Neuronal stem cell (in vitro differentiated cells): ENCODE data around the gene MT1H.

Source experiments
- DNase-seq: peaks from one replicate; pipeline ENCODE4 v3.0.0-alpha.2; 2013; ENCODE audit warnings: low spot score
- H2AFZ ChIP-seq: one replicate; pipeline ENCODE4 v1.6.1; 2013; ENCODE audit warnings: mild to moderate bottlenecking, low read length, inconsistent platforms
- H2AK5ac ChIP-seq: 2 replicates; pipeline ENCODE4 v1.6.1; 2013; ENCODE audit warnings: low read depth, mild to moderate bottlenecking, inconsistent platforms, low read length, moderate library complexity, mixed read lengths
- H2BK120ac ChIP-seq: 2 replicates; pipeline ENCODE4 v1.6.1; 2013; ENCODE audit warnings: low read depth, mild to moderate bottlenecking, inconsistent platforms, low read length, moderate library complexity, mixed read lengths
- H2BK12ac ChIP-seq: one replicate; pipeline ENCODE4 v1.6.1; 2013; ENCODE audit warnings: low read length, inconsistent platforms
- H2BK15ac ChIP-seq: 2 replicates; pipeline ENCODE4 v1.6.1; 2013; ENCODE audit warnings: mild to moderate bottlenecking, low read length, inconsistent platforms, mixed read lengths
- H2BK5ac ChIP-seq: one replicate; pipeline ENCODE4 v1.6.1; 2013; ENCODE audit warnings: inconsistent platforms, mild to moderate bottlenecking, low read length, moderate library complexity
- H3K14ac ChIP-seq: one replicate; pipeline ENCODE4 v1.6.1; 2013; ENCODE audit warnings: low read length, inconsistent platforms
- H3K18ac ChIP-seq: 2 replicates; pipeline ENCODE4 v1.6.1; 2013; ENCODE audit warnings: low read length, inconsistent platforms
- H3K23ac ChIP-seq: 2 replicates; pipeline ENCODE4 v1.6.1; 2013; ENCODE audit warnings: low read depth, mild to moderate bottlenecking, mixed read lengths, low read length, inconsistent platforms; ENCODE audit not compliant: poor library complexity
- H3K27ac ChIP-seq: replicated peaks from 3 replicates; pipeline ENCODE4 v1.5.1; 2013; ENCODE audit warnings: low read length, inconsistent platforms
- H3K27me3 ChIP-seq, 3 experiments: 2 replicates each; pipeline ENCODE4 v1.6.1; 2013; ENCODE audit warnings: low read length in 3 of 3, mild to moderate bottlenecking in 2 of 3, inconsistent platforms in 1 of 3, low read depth in 1 of 3, mixed read lengths in 1 of 3, moderate library complexity in 1 of 3; ENCODE audit not compliant: control insufficient read depth in 3 of 3, insufficient read depth in 3 of 3
- H3K36me3 ChIP-seq, 2 donors: replicated peaks in 1 of 2; 2 replicates each; pipeline ENCODE4 v1.6.1; 2013; ENCODE audit warnings: low read length in 2 of 2; ENCODE audit not compliant: control insufficient read depth in 2 of 2, insufficient read depth in 2 of 2
- H3K4ac ChIP-seq: 2 replicates; pipeline ENCODE4 v1.6.1; 2013; ENCODE audit warnings: inconsistent platforms, mild to moderate bottlenecking, low read length, moderate library complexity
- H3K4me1 ChIP-seq, 2 donors: 1 replicate in 1 of 2; 2 replicates in 1 of 2; pipeline ENCODE4 v1.6.1; 2013; ENCODE audit warnings: low read length in 2 of 2, low read depth in 1 of 2; ENCODE audit not compliant: control insufficient read depth in 2 of 2, insufficient read depth in 1 of 2
- H3K4me2 ChIP-seq: one replicate; pipeline ENCODE4 v1.6.1; 2013; ENCODE audit warnings: mild to moderate bottlenecking, low read length, inconsistent platforms; ENCODE audit not compliant: insufficient read depth, poor library complexity, severe bottlenecking
- H3K4me3 ChIP-seq, 2 donors: 2 replicates each; pipeline ENCODE4 v1.5.1; 2013; ENCODE audit warnings: low read length in 2 of 2, mild to moderate bottlenecking in 2 of 2, inconsistent platforms in 1 of 2, moderate library complexity in 1 of 2
- H3K79me1 ChIP-seq: one replicate; pipeline ENCODE4 v1.6.1; 2013; ENCODE audit warnings: low read depth, mild to moderate bottlenecking, inconsistent platforms, low read length, moderate library complexity
- H3K9ac ChIP-seq: one replicate; pipeline ENCODE4 v1.6.1; 2013; ENCODE audit warnings: mild to moderate bottlenecking, low read depth, low read length, inconsistent platforms; ENCODE audit not compliant: poor library complexity
- H3K9me3 ChIP-seq, 2 donors: replicated peaks in 1 of 2; 2 replicates each; pipeline versions ENCODE3 to v1.6.1; 2013; ENCODE audit warnings: low read length in 2 of 2, mild to moderate bottlenecking in 2 of 2, inconsistent platforms in 1 of 2, low read depth in 1 of 2, mixed read lengths in 1 of 2, moderate library complexity in 1 of 2; ENCODE audit not compliant: control insufficient read depth in 2 of 2, insufficient read depth in 1 of 2
- H4K8ac ChIP-seq: one replicate; pipeline ENCODE4 v1.6.1; 2013; ENCODE audit warnings: low read depth, mild to moderate bottlenecking, inconsistent platforms, low read length, moderate library complexity
- H4K91ac ChIP-seq: one replicate; pipeline ENCODE4 v1.6.1; 2013; ENCODE audit warnings: low read length, low read depth, mild to moderate bottlenecking, inconsistent platforms; ENCODE audit not compliant: poor library complexity
- WGBS, 2 donors: extraction: QIAGEN DNeasy Blood & Tissue Kit; methylation state at CpG; one replicate each; pipeline ENCODE4 v1.1.7; 2013; ENCODE audit warnings: missing lambda C conversion rate in 2 of 2, mixed read lengths in 1 of 2; ENCODE audit not compliant: insufficient read length in 2 of 2, insufficient replicate concordance in 1 of 2; ENCODE audit errors: extremely low coverage in 2 of 2; 5-methylcytosine and 5-hydroxymethylcytosine counted together

Gene MT1H

GRCh38 chr16:56643080-56643778 is 26.4 kb upstream of the MT1H start:
- H3K27ac ChIP-seq, result no peak overlapping the region
- no peak overlapping the region for H2AFZ ChIP-seq
- no peak overlapping the region for H2BK12ac ChIP-seq
- H3K9me3 ChIP-seq, result peaks cover 0 to 2% of the 10 kb centered on the region in 2 donors
- H3K4me1 ChIP-seq, result peaks cover 1% of the 10 kb centered on the region in 2 donors
- no peak for DNase-seq
- no peaks in the 10 kb centered on the region for H3K79me1 ChIP-seq
- H3K4me3 ChIP-seq, result peak overlapping the region in 1 of 2 donors; percentile 5
- no peak overlapping the region for H2BK15ac ChIP-seq
- H3K4ac ChIP-seq, result no peak overlapping the region
- H4K91ac ChIP-seq, result no peak overlapping the region
- peaks cover 34 to 100% (median 98%) of the 10 kb centered on the region in 3 experiments for H3K27me3 ChIP-seq
- H2BK5ac ChIP-seq, result no peak overlapping the region
- peak overlapping the region; percentile 40 for H3K23ac ChIP-seq
- H3K14ac ChIP-seq, result no peak overlapping the region
- H3K36me3 ChIP-seq, result no peaks in the 10 kb centered on the region
- H2BK120ac ChIP-seq, result no peak overlapping the region
- whole genome bisulfite sequencing, 2 donors, result no CpG with 5 or more reads among the region's 42 CpGs
- no peak overlapping the region for H3K4me2 ChIP-seq
- H3K18ac ChIP-seq, result no peak overlapping the region
- no peak overlapping the region for H3K9ac ChIP-seq
- no peak overlapping the region for H2AK5ac ChIP-seq
- H4K8ac ChIP-seq, result no peak overlapping the region

- H3K27me3 ChIP-seq, result peaks cover 30 to 100% (median 98%) of the 10 kb centered on the region in 3 experiments
- no peak overlapping the region for H3K9ac ChIP-seq
- H3K79me1 ChIP-seq, result no peaks in the 10 kb centered on the region
- no CpG with 5 or more reads among the region's 5 CpGs for WGBS, 2 donors
- no peak overlapping the region for H2BK15ac ChIP-seq
- no peak for DNase-seq
- no peak overlapping the region for H3K14ac ChIP-seq
- H3K4me1 ChIP-seq, result no peaks in the 10 kb centered on the region
- no peak overlapping the region for H3K27ac ChIP-seq
- no peak overlapping the region for H2AFZ ChIP-seq
- H3K4me3 ChIP-seq, result no peak overlapping the region
- no peak overlapping the region for H2BK5ac ChIP-seq
- no peak overlapping the region for H3K23ac ChIP-seq
- H4K91ac ChIP-seq, result no peak overlapping the region
- H3K18ac ChIP-seq, result no peak overlapping the region
- H3K36me3 ChIP-seq, result no peaks in the 10 kb centered on the region
- no peak overlapping the region for H2AK5ac ChIP-seq
- H2BK12ac ChIP-seq, result no peak overlapping the region
- H4K8ac ChIP-seq, result no peak overlapping the region
- H2BK120ac ChIP-seq, result no peak overlapping the region
- H3K4me2 ChIP-seq, result no peak overlapping the region
- peaks cover 0 to 2% of the 10 kb centered on the region in 2 donors for H3K9me3 ChIP-seq
- H3K4ac ChIP-seq, result no peak overlapping the region
Observed at GRCh38 chr16:56643833-56644232, 25.8 kb upstream of the MT1H start.

- no peak for DNase-seq
- no CpG with 5 or more reads among the region's 1 CpG for WGBS, 2 donors
Observed at GRCh38 chr16:56645311-56645710, 24.3 kb upstream of the MT1H start.

GRCh38 chr16:56645838-56646237 is 23.8 kb upstream of the MT1H start:
- peak overlapping the region in 1 of 2 donors; percentile 6 for H3K4me3 ChIP-seq
- H3K23ac ChIP-seq, result no peak overlapping the region
- H3K9me3 ChIP-seq, result peaks cover 0 to 2% of the 10 kb centered on the region in 2 donors
- H3K27me3 ChIP-seq, result peaks cover 28 to 100% (median 84%) of the 10 kb centered on the region in 3 experiments
- H4K91ac ChIP-seq, result no peak overlapping the region
- H3K18ac ChIP-seq, result no peak overlapping the region
- no peaks in the 10 kb centered on the region for H3K36me3 ChIP-seq
- H2AFZ ChIP-seq, result no peak overlapping the region
- no peak overlapping the region for H2BK12ac ChIP-seq
- no peaks in the 10 kb centered on the region for H3K79me1 ChIP-seq
- H3K9ac ChIP-seq, result no peak overlapping the region
- H2BK5ac ChIP-seq, result no peak overlapping the region
- no peak for DNase-seq
- H4K8ac ChIP-seq, result no peak overlapping the region
- no peak overlapping the region for H2BK15ac ChIP-seq
- no peak overlapping the region for H3K27ac ChIP-seq
- WGBS, 2 donors, result no CpG with 5 or more reads among the region's 1 CpG
- H3K4me1 ChIP-seq, result no peaks in the 10 kb centered on the region
- H3K4ac ChIP-seq, result no peak overlapping the region
- no peak overlapping the region for H3K4me2 ChIP-seq
- H3K14ac ChIP-seq, result no peak overlapping the region
- H2BK120ac ChIP-seq, result no peak overlapping the region
- H2AK5ac ChIP-seq, result no peak overlapping the region

More at GRCh38 chr16:56645311-56645710, 24.3 kb upstream of the MT1H start:
- Histone ChIP-seq H2BK120ac (no peak overlapping the region), H2AFZ (no peak overlapping the region), H3K4me1 (no peaks in the 10 kb centered on the region), H3K23ac (no peak overlapping the region), H3K4me2 (no peak overlapping the region), H3K36me3 (no peaks in the 10 kb centered on the region), H2BK12ac (no peak overlapping the region), H2BK5ac (no peak overlapping the region), H4K8ac (no peak overlapping the region), H2BK15ac (no peak overlapping the region), H3K18ac (no peak overlapping the region), H3K4ac (no peak overlapping the region), H3K27me3 (peaks cover 28 to 100% (median 90%) of the 10 kb centered on the region in 3 experiments), H3K9ac (no peak overlapping the region), H3K14ac (no peak overlapping the region), H3K9me3 (peaks cover 0 to 2% of the 10 kb centered on the region in 2 donors), H2AK5ac (no peak overlapping the region), H4K91ac (no peak overlapping the region), H3K4me3 (no peak overlapping the region), H3K79me1 (no peaks in the 10 kb centered on the region), H3K27ac (no peak overlapping the region)
